Measurements from ENCODE around the gene OR52B2.
"Not testable (repeated sequence)": the region's sequence is repeated elsewhere in the genome, so short reads cannot be mapped to it uniquely, and the experiment has no call there.

DNA sequence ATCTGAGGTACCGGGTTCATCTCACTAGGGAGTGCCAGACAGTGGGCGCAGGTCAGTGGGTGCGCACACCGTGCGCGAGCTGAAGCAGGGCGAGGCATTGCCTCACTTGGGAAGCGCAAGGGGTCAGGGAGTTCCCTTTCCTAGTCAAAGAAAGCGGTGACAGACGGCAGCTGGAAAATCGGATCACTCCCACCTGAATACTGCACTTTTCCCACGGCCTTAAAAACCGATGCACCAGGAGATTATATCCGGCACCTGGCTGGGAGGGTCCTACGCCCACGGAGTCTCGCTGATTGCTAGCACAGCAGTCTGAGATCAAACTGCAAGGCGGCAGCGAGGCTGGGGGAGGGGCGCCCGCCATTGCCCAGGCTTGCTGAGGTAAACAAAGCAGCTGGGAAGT, 26.4 kb downstream of the OR52B2 start:
- TF ChIP-seq NRF1 (IDR thresholded peaks at IDR 0.05; ENCODE audit: low read depth, low read length); SMC3 (IDR thresholded peaks at IDR 0.05; ENCODE audit: low read depth, low read length); POLR2AphosphoS5 (IDR thresholded peaks at IDR 0.05; ENCODE audit: low read depth, low read length); EP300 (IDR thresholded peaks at IDR 0.05; ENCODE audit: borderline replicate concordance in 1 of 2, low read depth in 1 of 2, low read length in 1 of 2); CTCF (IDR thresholded peaks at IDR 0.05): not testable (repeated sequence)
